HG03342 (cell line): Measurements from ENCODE around the gene TMEM72.

Experiments used
- ATAC-seq: cut with Tn5 transposase; IDR thresholded peaks from one replicate; pipeline ENCODE4 v1.9.1; 2021; ENCODE audit warnings: mild to moderate bottlenecking, moderate library complexity; ENCODE audit not compliant: unreplicated experiment

Gene TMEM72

GRCh38 chr10:44914891-44915290 lies 3.8 kb downstream of the TMEM72 start:
- no peak for ATAC-seq

- ATAC-seq, result no peak
Measured at GRCh38 chr10:44916429-44916828, 5.3 kb downstream of the TMEM72 start.

- no peak for ATAC-seq
Measured at GRCh38 chr10:44917848-44918247, 6.7 kb downstream of the TMEM72 start.

GRCh38 chr10:44920252-44920651 lies 9.1 kb downstream of the TMEM72 start:
- ATAC-seq, result no peak

- ATAC-seq, result no peak
Measured at GRCh38 chr10:44921061-44921460, 9.9 kb downstream of the TMEM72 start.

GRCh38 chr10:44921506-44921905 lies 10.4 kb downstream of the TMEM72 start:
- no peak for ATAC-seq

- ATAC-seq, result no peak
Measured at GRCh38 chr10:44922021-44922420, 10.9 kb downstream of the TMEM72 start.

- no peak for ATAC-seq
Measured at GRCh38 chr10:44922796-44923545, 11.8 kb downstream of the TMEM72 start.

- ATAC-seq, result no peak
Measured at GRCh38 chr10:44923611-44924010, 12.5 kb downstream of the TMEM72 start.

- ATAC-seq, result no peak
Measured at GRCh38 chr10:44924261-44925040, 13.3 kb downstream of the TMEM72 start.

- ATAC-seq, result no peak
Measured at GRCh38 chr10:44925224-44925623, 14.1 kb downstream of the TMEM72 start.

- no peak for ATAC-seq
Measured at GRCh38 chr10:44925811-44926750, 14.9 kb downstream of the TMEM72 start.

- no peak for ATAC-seq
Measured at GRCh38 chr10:44926751-44927351, 15.7 kb downstream of the TMEM72 start.

- no peak for ATAC-seq
Measured at GRCh38 chr10:44927352-44927751, 16.2 kb downstream of the TMEM72 start.

- no peak for ATAC-seq
Measured at GRCh38 chr10:44928462-44928861, 17.3 kb downstream of the TMEM72 start.

GRCh38 chr10:44929356-44930255 lies 18.5 kb downstream of the TMEM72 start:
- no peak for ATAC-seq

- no peak for ATAC-seq
Measured at GRCh38 chr10:44930904-44931620, 19.9 kb downstream of the TMEM72 start.

GRCh38 chr10:44931621-44932516 lies 20.7 kb downstream of the TMEM72 start:
- ATAC-seq, result no peak
